HCT116 (cell line): ENCODE results near the gene PDCD10. TPM values are rescaled to one million over a fixed set of nuclear protein-coding genes. Genes with fewer than 3 reads are reported as not detected.

Experiments used
- ATAC-seq: fragments of 200-7000 bp; cut with Tn5 transposase; 2 replicates; pipeline ENCODE4 v1.9.1; 2020; ENCODE audit warnings: mild to moderate bottlenecking, moderate library complexity
- BruUV-seq: library from RNA; stranded (reverse); fragments of 400-500 nt; replicated peaks from 2 replicates; lab custom pipeline; 2021; lab: Mats Ljungman, UMichigan
- CTCF ChIA-PET: fragments of 300-600 bp; sonication (Branson Sonifier 250); formaldehyde crosslinking; loops from one replicate; lab custom pipeline; 2021; ENCODE audit warnings: antibody characterized with exemption; lab: Charles Lee
- POLR2A ChIA-PET: fragments of 300-600, 350-600 bp; sonication (Branson Sonifier 250); formaldehyde crosslinking; loops from one replicate; lab custom pipeline; 2021; ENCODE audit warnings: antibody characterized with exemption; lab: Charles Lee
- RAD21 ChIA-PET, 2 experiments: fragments of 300-600 bp; sonication (Branson Sonifier 250); formaldehyde crosslinking; loops; one replicate each; lab custom pipeline; 2023; ENCODE audit warnings: low total read pairs in 2 of 2; ENCODE audit not compliant: uncharacterized antibody in 2 of 2, unreplicated experiment in 2 of 2, low non-redundant PET in 1 of 2; lab: Charles Lee
- DNase-seq: peaks from one replicate; pipeline ENCODE4 v3.0.0-alpha.2; 2010; ENCODE audit warnings: low read depth, low spot score
- H2AFZ ChIP-seq: fragments of 200-600 bp; shearing (Covaris generic), sonication (generic); 2 replicates; pipeline ENCODE4 v1.6.1; 2017; ENCODE audit warnings: low read depth, mixed run types, mixed read lengths, antibody characterized with exemption, low read length; ENCODE audit not compliant: poor library complexity, severe bottlenecking
- H3K27ac ChIP-seq: 2 replicates; pipeline ENCODE4 v1.5.1; 2012; ENCODE audit warnings: low read depth, low read length
- H3K27me3 ChIP-seq: fragments of 200-600 bp; sonication (generic); 2 replicates; pipeline ENCODE4 v1.6.1; 2016; ENCODE audit warnings: mixed run types, low read length, mixed read lengths; ENCODE audit not compliant: insufficient read depth
- H3K36me3 ChIP-seq, 2 experiments: fragments of 200-500 bp in 1 of 2; fragments of 200-600 bp in 1 of 2; sonication (Bioruptor generic) in 1 of 2; sonication (generic) in 1 of 2; 2 replicates each; pipeline versions ENCODE4 v1.5.1 to v1.6.1; 2014 to 2016; ENCODE audit warnings: low read length in 2 of 2, inconsistent platforms in 1 of 2, mixed read lengths in 1 of 2, mixed run types in 1 of 2; ENCODE audit not compliant: insufficient read depth in 2 of 2, control insufficient read depth in 1 of 2
- H3K4me1 ChIP-seq, 2 experiments: fragments of 200-600 bp in 1 of 2; sonication (generic) in 1 of 2; 2 replicates each; pipeline versions ENCODE4 v1.5.1 to v1.6.1; 2012 to 2017; ENCODE audit warnings: low read length in 2 of 2, inconsistent platforms in 1 of 2, mild to moderate bottlenecking in 1 of 2, mixed read lengths in 1 of 2, mixed run types in 1 of 2, moderate library complexity in 1 of 2; ENCODE audit not compliant: insufficient read depth in 2 of 2, control insufficient read depth in 1 of 2
- H3K4me2 ChIP-seq: fragments of 200-600 bp; sonication (generic); 2 replicates; pipeline ENCODE4 v1.6.1; 2017; ENCODE audit warnings: mixed run types, low read length, mixed read lengths
- H3K4me3 ChIP-seq, 2 experiments: fragments of 200-600 bp in 1 of 2; sonication (generic) in 1 of 2; replicated peaks in 1 of 2; 2 replicates each; pipeline ENCODE4 v1.5.1; 2011 to 2016; ENCODE audit warnings: low read length in 2 of 2, control low read depth in 1 of 2, low read depth in 1 of 2, mild to moderate bottlenecking in 1 of 2, mixed read lengths in 1 of 2, mixed run types in 1 of 2
- H3K79me2 ChIP-seq: fragments of 200-600 bp; sonication (generic); 2 replicates; pipeline ENCODE4 v1.6.1; 2017; ENCODE audit warnings: mild to moderate bottlenecking, mixed run types, low read length, moderate library complexity, mixed read lengths; ENCODE audit not compliant: insufficient read depth
- H3K9ac ChIP-seq: fragments of 200-600 bp; sonication (generic); 2 replicates; pipeline ENCODE4 v1.6.1; 2016; ENCODE audit warnings: low read length, mixed read lengths
- H3K9me2 ChIP-seq: fragments of 200-600 bp; sonication (generic), shearing (Covaris generic); 2 replicates; pipeline ENCODE4 v1.6.1; 2017; ENCODE audit warnings: mixed run types, mild to moderate bottlenecking, moderate library complexity; ENCODE audit not compliant: insufficient read depth
- H3K9me3 ChIP-seq, 2 experiments: fragments of 200-500 bp in 1 of 2; fragments of 200-600 bp in 1 of 2; sonication (Bioruptor generic) in 1 of 2; sonication (generic) in 1 of 2; 2 replicates each; pipeline ENCODE4 v1.6.1; 2014 to 2017; ENCODE audit warnings: low read length in 2 of 2, mixed read lengths in 2 of 2, inconsistent platforms in 1 of 2, low read depth in 1 of 2, mild to moderate bottlenecking in 1 of 2, mixed run types in 1 of 2, moderate library complexity in 1 of 2; ENCODE audit not compliant: control insufficient read depth in 1 of 2, insufficient read depth in 1 of 2
- H4K20me1 ChIP-seq: fragments of 200-600 bp; sonication (generic), shearing (Covaris generic); 2 replicates; pipeline ENCODE4 v1.6.1; 2017; ENCODE audit warnings: mixed run types, mild to moderate bottlenecking, moderate library complexity; ENCODE audit not compliant: insufficient read depth
- CBX3 ChIP-seq: IDR thresholded peaks from 2 replicates; pipeline ENCODE4 v1.6.1; 2012; ENCODE audit warnings: low read depth
- CEBPB ChIP-seq: IDR thresholded peaks from 2 replicates; pipeline ENCODE4 v1.6.1; 2012; ENCODE audit warnings: low read depth
- ELF1 ChIP-seq: IDR thresholded peaks from 2 replicates; pipeline ENCODE4 v1.6.1; 2012; ENCODE audit warnings: low read depth, borderline replicate concordance
- EZH2phosphoT487 ChIP-seq: fragments of 200-600 bp; IDR thresholded peaks from 2 replicates; pipeline ENCODE4 v1.6.1; 2018; ENCODE audit warnings: antibody characterized with exemption, borderline replicate concordance
- FOSL1 ChIP-seq: IDR thresholded peaks from 2 replicates; pipeline ENCODE4 v1.6.1; 2012; ENCODE audit warnings: low read depth
- POLR2A ChIP-seq: IDR thresholded peaks from 2 replicates; pipeline ENCODE4 v1.7.0; 2011; ENCODE audit warnings: borderline replicate concordance; ENCODE audit not compliant: insufficient read depth, insufficient read length; ENCODE audit errors: extremely low read depth
- POLR2AphosphoS5 ChIP-seq: IDR thresholded peaks from 2 replicates; pipeline ENCODE4 v1.6.1; 2011; ENCODE audit warnings: mild to moderate bottlenecking, low read depth, low read length, moderate library complexity
- RAD21 ChIP-seq: IDR thresholded peaks from 2 replicates; pipeline ENCODE4 v1.6.1; 2012; ENCODE audit warnings: low read depth, mild to moderate bottlenecking
- SIN3A ChIP-seq: IDR thresholded peaks from 2 replicates; pipeline ENCODE4 v1.6.1; 2012; ENCODE audit warnings: low read depth
- SRF ChIP-seq: IDR thresholded peaks from 2 replicates; pipeline ENCODE4 v1.6.1; 2012; ENCODE audit warnings: low read depth
- YY1 ChIP-seq: IDR thresholded peaks from 2 replicates; pipeline ENCODE4 v1.6.1; 2011; ENCODE audit warnings: low read length, low read depth, moderate library complexity, mild to moderate bottlenecking; ENCODE audit not compliant: insufficient replicate concordance; ENCODE audit errors: extremely low read depth
- intact Hi-C: fragments of 100-400 bp; cut with micrococcal nuclease; formaldehyde crosslinking; loops from 2 replicates; pipeline ENCODE4 v1.10.0; 2022
- total RNA-seq: library from RNA; stranded (reverse); gene quantifications from one replicate; pipeline ENCODE4 v1.2.1, GENCODE V29; 2021; ENCODE audit not compliant: unreplicated experiment
- TF ChIP-seq, protein P1 (sequence below): IDR thresholded peaks from 2 replicates; pipeline ENCODE4 v1.6.1; 2012; ENCODE audit warnings: low read depth
- TF ChIP-seq, protein P2 (sequence below), 3 experiments: fragments of 200-600 bp in 1 of 3; sonication (generic) in 1 of 3; IDR thresholded peaks in 2 of 3; conservative IDR thresholded peaks in 1 of 3; 2 replicates each; pipeline ENCODE4 v1.5.1; 2012 to 2017; ENCODE audit warnings: low read depth in 2 of 3, low read length in 2 of 3, antibody characterized with exemption in 1 of 3, borderline replicate concordance in 1 of 3, control low read depth in 1 of 3, mild to moderate bottlenecking in 1 of 3, mixed read lengths in 1 of 3, mixed run types in 1 of 3, moderate library complexity in 1 of 3; ENCODE audit not compliant: insufficient read depth in 1 of 3
- TF ChIP-seq, protein P3 (sequence below): IDR thresholded peaks from 2 replicates; pipeline ENCODE4 v1.6.1; 2012

PDCD10 gene
- total RNA-seq, 1 experiment from 2014 or later, result 59.0 TPM

DNA sequence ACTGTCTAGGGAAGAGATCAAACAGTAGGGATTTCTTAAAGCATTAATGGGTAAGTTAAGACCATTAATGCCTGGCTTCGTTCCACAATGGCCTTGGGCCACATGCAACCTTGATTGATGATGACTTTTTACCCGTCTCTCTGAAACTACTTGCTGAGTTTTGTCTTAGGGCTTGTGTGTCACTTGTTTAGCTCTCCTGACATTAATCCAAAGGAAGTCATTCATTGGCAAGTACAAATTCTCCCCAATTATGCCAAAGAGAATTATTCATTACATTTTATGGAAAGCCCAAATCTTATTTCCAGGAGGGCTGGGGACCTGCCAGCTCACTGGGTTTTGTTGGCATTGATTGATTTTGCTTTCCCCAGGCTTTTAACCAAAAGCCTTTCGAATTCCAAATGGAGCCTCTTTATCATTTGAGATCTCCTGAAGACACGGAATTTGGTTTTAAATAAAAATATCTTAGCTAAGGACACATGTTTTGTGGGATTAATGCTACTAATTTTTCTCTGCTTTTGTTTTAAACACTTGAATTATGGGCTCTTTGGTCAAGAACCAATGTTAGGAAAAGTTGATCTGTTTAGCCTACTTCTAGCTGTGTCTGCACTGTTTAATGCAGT, 41.5 kb upstream of the PDCD10 start:
- TF ChIP-seq, protein P1, sequence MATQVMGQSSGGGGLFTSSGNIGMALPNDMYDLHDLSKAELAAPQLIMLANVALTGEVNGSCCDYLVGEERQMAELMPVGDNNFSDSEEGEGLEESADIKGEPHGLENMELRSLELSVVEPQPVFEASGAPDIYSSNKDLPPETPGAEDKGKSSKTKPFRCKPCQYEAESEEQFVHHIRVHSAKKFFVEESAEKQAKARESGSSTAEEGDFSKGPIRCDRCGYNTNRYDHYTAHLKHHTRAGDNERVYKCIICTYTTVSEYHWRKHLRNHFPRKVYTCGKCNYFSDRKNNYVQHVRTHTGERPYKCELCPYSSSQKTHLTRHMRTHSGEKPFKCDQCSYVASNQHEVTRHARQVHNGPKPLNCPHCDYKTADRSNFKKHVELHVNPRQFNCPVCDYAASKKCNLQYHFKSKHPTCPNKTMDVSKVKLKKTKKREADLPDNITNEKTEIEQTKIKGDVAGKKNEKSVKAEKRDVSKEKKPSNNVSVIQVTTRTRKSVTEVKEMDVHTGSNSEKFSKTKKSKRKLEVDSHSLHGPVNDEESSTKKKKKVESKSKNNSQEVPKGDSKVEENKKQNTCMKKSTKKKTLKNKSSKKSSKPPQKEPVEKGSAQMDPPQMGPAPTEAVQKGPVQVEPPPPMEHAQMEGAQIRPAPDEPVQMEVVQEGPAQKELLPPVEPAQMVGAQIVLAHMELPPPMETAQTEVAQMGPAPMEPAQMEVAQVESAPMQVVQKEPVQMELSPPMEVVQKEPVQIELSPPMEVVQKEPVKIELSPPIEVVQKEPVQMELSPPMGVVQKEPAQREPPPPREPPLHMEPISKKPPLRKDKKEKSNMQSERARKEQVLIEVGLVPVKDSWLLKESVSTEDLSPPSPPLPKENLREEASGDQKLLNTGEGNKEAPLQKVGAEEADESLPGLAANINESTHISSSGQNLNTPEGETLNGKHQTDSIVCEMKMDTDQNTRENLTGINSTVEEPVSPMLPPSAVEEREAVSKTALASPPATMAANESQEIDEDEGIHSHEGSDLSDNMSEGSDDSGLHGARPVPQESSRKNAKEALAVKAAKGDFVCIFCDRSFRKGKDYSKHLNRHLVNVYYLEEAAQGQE, result no peak
- TF ChIP-seq, protein P2, sequence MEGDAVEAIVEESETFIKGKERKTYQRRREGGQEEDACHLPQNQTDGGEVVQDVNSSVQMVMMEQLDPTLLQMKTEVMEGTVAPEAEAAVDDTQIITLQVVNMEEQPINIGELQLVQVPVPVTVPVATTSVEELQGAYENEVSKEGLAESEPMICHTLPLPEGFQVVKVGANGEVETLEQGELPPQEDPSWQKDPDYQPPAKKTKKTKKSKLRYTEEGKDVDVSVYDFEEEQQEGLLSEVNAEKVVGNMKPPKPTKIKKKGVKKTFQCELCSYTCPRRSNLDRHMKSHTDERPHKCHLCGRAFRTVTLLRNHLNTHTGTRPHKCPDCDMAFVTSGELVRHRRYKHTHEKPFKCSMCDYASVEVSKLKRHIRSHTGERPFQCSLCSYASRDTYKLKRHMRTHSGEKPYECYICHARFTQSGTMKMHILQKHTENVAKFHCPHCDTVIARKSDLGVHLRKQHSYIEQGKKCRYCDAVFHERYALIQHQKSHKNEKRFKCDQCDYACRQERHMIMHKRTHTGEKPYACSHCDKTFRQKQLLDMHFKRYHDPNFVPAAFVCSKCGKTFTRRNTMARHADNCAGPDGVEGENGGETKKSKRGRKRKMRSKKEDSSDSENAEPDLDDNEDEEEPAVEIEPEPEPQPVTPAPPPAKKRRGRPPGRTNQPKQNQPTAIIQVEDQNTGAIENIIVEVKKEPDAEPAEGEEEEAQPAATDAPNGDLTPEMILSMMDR (IDR thresholded peaks at IDR 0.05 in 2 of 3, conservative IDR thresholded peaks at IDR 0.05 in 1 of 3; ENCODE audit: borderline replicate concordance in 1 of 3, insufficient read depth in 1 of 3, low read depth in 2 of 3, low read length in 2 of 3), result no peak
- TF ChIP-seq POLR2A, result no peak
- no peak for TF ChIP-seq ELF1
- no peak for TF ChIP-seq CEBPB
- TF ChIP-seq POLR2AphosphoS5, result no peak
- no peak for TF ChIP-seq SIN3A
- no peak for TF ChIP-seq EZH2phosphoT487
- TF ChIP-seq, protein P3, sequence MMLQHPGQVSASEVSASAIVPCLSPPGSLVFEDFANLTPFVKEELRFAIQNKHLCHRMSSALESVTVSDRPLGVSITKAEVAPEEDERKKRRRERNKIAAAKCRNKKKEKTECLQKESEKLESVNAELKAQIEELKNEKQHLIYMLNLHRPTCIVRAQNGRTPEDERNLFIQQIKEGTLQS, result no peak
- no peak for TF ChIP-seq FOSL1
- no peak for TF ChIP-seq YY1
- no peak for TF ChIP-seq RAD21
- TF ChIP-seq SRF, result no peak
- no peak for TF ChIP-seq CBX3
- H3K9me2 ChIP-seq, result no peaks in the 10 kb centered on the region; the same call in 1 of the 2 replicates
- no peak for DNase-seq
- H3K27ac ChIP-seq, result no peak overlapping the region
- H4K20me1 ChIP-seq, result no peaks in the 10 kb centered on the region
- no peaks in the 10 kb centered on the region for H3K36me3 ChIP-seq
- ChIA-PET CTCF (no interaction called here), RAD21 (no interaction called here), POLR2A (no interaction called here)
- no peaks in the 10 kb centered on the region for H3K4me1 ChIP-seq
- no peak overlapping the region for H3K4me3 ChIP-seq
- intact Hi-C loops, result no loop called here
- H3K9me3 ChIP-seq, result peaks cover 0 to 5% of the 10 kb centered on the region in 2 experiments; a peak in 1 of 4 replicates
- BruUV-seq, result no TSS peak
- no peak overlapping the region for H3K9ac ChIP-seq
- H3K4me2 ChIP-seq, result no peak overlapping the region
- no peak for ATAC-seq
- H2AFZ ChIP-seq, result no peak overlapping the region
- H3K27me3 ChIP-seq, result no peaks in the 10 kb centered on the region
- H3K79me2 ChIP-seq, result no peaks in the 10 kb centered on the region
